GM19043 (cell line): Measurements from ENCODE around the gene TXNL1.
"Not testable (repeated sequence)": the region's sequence is repeated elsewhere in the genome, so short reads cannot be mapped to it uniquely, and the experiment has no call there.

Source experiments
- ATAC-seq: cut with Tn5 transposase; IDR thresholded peaks from one replicate; pipeline ENCODE4 v1.9.1; 2021; ENCODE audit warnings: low read depth; ENCODE audit not compliant: unreplicated experiment

Gene TXNL1

DNA sequence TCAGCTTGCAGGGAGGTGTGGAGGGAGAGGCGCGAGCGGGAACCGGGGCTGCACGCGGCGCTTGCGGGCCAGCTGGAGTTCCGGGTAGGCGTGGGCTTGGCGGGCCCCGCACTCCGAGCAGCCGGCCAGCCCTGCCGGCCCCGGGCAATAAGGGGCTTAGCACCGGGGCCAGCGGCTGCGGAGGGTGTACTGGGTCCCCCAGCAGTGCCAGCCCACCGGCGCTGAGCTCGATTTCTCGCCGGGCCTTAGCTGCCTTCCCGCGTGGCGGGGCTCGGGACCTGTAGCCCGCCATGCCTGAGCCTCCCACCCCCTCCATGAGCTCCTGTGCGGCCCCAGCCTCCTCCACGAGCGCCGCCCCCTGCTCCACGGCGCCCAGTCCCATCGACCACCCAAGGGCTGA, 66.1 kb downstream of the TXNL1 start:
- ATAC-seq, result not testable (repeated sequence)

DNA sequence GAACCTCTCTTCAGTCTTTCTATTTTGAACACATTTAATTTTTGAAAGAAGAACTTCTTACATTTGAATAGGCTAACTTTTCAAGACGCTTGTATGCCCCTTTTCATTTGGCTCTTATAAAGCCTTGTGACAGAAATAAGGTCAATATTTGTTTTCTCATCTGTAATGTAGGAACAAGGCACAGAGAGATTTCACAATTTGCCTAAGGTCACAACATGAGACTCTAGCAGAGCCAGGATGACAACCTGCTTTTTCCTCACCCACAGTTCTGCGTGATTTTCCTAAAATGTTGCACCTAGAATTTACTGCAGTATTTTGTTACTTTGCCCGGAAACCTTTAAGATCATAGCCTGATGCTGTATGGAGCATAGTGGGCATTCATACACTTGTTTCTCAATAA, 67.4 kb downstream of the TXNL1 start:
- no peak for ATAC-seq

DNA sequence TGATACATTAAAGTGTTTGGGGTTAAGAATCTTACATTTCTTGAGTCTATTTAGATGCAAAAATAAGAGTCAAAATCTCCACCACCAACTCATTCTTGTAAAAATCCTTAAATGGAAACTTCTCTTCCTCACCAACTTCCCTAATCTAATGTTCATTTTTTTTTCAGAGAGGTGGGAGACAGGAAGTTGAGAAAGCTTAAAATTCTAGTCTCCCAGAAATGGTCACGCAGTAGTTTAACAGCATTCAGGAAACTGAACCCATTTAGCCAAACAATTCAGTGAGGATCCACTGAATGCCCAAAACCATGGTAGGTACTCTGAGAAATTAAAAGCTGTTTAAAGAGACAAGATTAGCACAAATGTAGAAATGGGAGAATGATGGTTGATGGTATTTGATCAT, 69.0 kb downstream of the TXNL1 start:
- no peak for ATAC-seq

DNA sequence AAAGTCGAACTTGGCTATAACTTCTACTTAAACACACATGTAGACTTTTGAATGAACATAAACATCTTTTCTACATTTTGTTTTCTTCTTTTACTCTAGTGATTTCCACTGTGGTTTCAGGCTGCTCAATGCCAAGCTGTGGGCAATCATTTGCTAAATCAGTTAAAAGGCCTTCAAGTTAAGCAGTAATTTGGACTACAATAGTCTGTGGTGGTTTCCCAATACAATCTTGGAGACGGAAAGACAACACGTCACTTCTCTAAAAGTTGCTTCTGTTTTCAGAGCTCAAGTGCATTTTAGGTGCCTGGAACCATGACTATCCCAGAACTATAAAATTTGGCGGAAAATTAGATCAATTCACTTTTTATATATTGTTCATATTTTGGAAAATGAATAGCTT, 69.4 kb downstream of the TXNL1 start:
- no peak for ATAC-seq

DNA sequence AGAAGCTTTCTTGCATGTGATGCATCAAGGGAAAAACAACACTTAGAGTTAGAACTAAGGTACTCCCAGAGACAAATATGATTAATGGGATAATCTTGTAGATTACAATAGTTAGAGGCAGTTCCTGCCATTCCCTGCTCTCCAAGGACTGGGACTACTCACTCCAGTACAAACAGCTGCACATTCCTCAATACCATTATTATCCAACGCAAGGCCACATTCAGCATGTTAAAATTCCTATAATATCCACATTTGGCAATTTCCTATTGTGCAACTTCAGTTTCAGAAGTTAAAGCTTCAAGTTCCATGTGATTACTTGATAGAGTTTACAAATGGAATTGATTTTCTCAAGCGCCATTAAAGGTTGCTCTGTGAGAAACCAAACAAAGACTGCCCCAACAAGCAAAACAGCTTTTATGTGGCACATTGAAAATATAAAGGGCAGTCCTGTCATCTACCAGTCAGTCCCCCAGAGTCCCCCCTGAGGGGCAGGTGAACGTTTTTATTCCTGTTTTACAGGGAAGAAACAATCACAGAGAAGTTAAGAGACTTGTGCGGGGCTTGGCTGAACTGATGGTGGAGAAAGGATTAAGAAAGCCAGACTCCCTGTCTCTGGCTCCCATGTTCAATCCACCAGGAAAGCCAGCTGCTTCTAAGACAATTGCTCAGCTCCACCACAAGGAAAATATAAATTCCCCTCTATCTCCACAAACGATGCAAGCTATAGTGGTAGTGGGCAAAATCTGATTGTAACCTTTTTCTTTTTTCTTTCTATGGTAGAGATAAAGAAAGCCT, 72.6 kb downstream of the TXNL1 start:
- no peak for ATAC-seq

DNA sequence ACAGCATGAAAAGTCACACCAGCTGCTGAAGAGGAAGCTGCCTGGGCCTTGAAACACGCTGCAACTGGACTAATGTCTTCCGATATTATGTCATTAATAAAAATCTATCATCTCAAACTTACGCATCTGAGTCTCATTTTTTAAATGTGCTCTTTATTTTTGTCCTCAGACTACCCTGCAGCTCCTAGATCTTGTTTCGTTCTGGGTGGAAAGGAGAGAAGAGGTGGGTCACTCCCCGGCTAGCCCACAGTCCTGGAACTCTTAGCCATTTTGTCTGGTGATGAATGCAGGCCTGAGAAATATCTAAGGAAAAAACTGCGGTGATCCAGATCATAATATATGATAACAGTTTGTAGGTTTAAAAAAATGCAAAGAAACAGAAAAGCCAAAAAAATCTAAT, 73.3 kb downstream of the TXNL1 start:
- ATAC-seq, result no peak

DNA sequence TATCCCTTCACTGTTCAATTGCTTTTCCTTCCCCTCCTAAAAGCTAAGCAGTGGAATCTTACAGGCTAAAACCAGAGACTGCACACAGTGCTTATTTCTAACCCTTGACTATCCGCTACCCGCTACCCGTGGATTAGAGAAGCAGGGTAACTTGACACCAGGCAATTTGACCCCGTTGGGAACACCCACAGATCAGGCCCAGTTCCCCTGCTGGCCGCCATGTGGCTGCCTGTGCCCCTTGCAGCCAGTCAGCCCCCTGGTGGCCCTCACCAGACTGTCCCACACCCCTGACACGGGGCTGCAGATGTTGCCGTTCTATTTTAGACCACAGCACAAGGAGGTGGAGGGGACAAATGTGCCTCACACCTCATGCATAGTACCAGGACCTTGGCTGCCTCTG, 74.8 kb downstream of the TXNL1 start:
- no peak for ATAC-seq

DNA sequence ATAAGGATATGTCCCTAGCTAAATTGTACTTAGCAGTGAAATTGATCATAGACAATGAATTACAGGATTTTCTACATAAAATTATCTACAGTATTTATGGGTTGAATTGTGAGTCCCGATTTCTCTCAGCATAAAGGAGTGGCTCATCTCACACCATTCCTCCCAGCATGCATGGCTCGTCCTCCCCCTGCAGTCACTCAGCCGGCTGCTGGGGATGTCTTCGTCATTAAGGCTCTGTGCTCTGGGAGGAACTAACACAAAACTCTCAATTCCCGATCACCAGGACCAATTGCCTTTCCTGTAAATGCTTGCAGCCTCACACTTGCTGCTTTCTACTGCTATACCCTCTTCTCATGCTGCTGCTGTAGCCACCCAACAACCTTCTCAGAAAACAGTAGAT, 75.9 kb downstream of the TXNL1 start:
- ATAC-seq, result no peak

DNA sequence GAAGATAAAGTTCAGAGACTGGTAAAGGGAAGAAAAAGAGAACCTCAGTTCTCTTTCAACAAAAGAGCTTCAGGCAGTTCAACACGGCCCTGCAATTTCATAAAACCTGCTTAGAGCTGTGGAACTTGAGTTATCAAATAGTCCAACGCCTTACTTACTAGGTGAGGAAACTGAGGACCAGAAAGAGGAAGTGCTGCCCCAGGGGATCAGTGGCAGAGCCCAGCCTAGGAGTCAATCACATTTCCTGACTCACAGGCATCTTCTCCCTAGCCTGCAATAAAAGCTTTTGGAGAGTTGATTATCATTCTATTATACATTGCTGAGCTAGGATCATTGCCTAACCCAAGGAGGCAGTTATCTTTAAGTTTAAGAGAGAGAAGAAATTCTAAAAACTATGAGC, 77.4 kb downstream of the TXNL1 start:
- no peak for ATAC-seq

DNA sequence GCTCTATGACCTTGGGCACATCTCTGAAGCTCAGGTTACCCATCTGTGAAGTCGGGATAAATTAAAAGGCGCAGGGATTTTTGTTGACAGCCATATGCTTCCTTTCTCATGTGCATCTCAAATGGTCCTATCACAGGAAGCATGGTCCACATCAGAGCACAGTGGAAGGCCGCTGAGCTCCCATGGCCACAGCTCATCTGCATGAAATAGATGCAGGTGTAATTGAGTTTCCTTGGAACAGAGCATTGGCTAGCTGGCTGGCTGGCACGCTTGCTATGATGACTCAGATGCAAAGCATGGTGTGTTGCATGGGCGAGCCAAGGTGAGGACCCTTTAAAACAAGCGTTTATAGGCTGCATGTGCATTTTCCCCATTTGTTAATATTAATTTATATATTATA, 79.3 kb downstream of the TXNL1 start:
- ATAC-seq, result no peak

DNA sequence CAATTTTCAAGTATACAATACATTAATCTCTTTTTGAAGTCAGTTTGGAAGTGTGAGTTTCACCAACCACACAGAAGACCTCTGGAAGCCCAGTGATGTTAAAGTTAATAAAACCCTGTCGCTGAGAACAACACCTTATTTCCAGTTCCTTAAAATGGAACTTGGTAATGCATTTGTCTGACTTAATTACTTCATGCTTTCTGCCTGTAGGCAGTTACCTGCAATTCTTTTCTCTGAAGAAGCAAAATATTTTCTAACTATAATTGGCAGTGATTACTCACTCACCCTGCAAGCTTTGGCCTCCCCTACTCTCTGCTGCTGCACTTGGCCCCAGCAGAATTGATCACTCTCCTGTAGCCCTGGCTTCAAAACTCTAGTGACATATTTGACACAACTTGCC, 81.5 kb downstream of the TXNL1 start:
- no peak for ATAC-seq

DNA sequence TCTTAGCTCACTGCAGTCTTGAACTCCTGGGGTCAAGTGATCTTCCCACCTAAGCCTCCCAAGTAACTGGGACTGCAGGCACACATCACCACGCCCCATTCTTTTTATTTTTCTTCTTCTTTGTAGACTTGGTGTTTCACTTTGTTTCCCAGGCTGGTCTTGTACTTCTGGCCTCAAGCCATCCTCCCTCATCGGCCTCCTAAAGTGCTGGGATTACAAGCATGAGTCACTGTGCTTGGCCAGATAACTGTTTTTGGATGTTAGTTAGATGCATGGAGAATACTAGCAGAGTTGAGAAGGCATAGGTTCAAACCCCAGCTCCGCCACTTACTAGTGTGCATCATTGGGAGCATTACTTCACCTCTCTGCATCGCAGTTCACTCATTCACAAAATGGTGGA, 88.3 kb downstream of the TXNL1 start:
- no peak for ATAC-seq
